Measurements from ENCODE around the gene GSTM5. TPM values are rescaled to one million over a fixed set of nuclear protein-coding genes. Genes with fewer than 3 reads are reported as not detected.

GSTM5 gene
- total and polyA plus RNA-seq, 2 of the 4 experiments (the other 2 are of a cell fraction) = 0.36 to 1.2 TPM

- ChIA-PET POLR2A (ENCODE audit: unreplicated experiment) (no interaction called here), CTCF (no interaction called here)
- in situ Hi-C loops (cut with MboI; ENCODE audit: low sequenced_read_pairs) (no loop called here), dilution Hi-C loops (cut with HindIII; ENCODE audit: low sequenced_read_pairs, unreplicated experiment) (no loop called here), intact Hi-C loops (cut with micrococcal nuclease) (no loop called here)
- Histone ChIP-seq H2BK5ac (ENCODE audit: low read depth, low read length, poor library complexity, severe bottlenecking) (no peak overlapping the region), H4K20me1 (ENCODE audit: insufficient read depth, low read length) (no peaks in the 10 kb centered on the region), H2BK15ac (ENCODE audit: low read depth, low read length) (no peak overlapping the region), H4K8ac (ENCODE audit: low read depth in 2 of 2, low read length in 2 of 2) (no peak overlapping the region), H3K9me3 (ENCODE audit: control insufficient read depth, insufficient read depth, low read length) (no peaks in the 10 kb centered on the region), H3K18ac (ENCODE audit: low read depth, low read length) (no peak overlapping the region), H3K9ac (ENCODE audit: low read depth, low read length) (no peak overlapping the region), H3K4ac (ENCODE audit: low read depth, low read length) (no peak overlapping the region), H2AK9ac (replicated peaks; ENCODE audit: low read depth, low read length, poor library complexity) (no peak overlapping the region), H3K56ac (ENCODE audit: extremely low read depth, insufficient read depth, low read length) (no peak overlapping the region), H2AK5ac (ENCODE audit: low read depth, low read length) (no peak overlapping the region), H3K4me3 (ENCODE audit: insufficient read depth, low read depth, low read length) (no peak overlapping the region), H3K36me3 (ENCODE audit: control insufficient read depth, insufficient read depth, low read length) (no peaks in the 10 kb centered on the region), H3K27me3 (ENCODE audit: control insufficient read depth, insufficient read depth, low read length) (no peaks in the 10 kb centered on the region), H3K4me1 (ENCODE audit: control insufficient read depth, insufficient read depth, low read length) (no peaks in the 10 kb centered on the region), H3K9me1 (ENCODE audit: insufficient read depth, low read length) (no peaks in the 10 kb centered on the region), H4K91ac (ENCODE audit: insufficient read depth, low read depth, low read length) (no peak overlapping the region), H4K5ac (ENCODE audit: low read depth, low read length) (no peak overlapping the region), H3K23ac (ENCODE audit: low read depth, low read length) (no peak overlapping the region), H3K4me2 (ENCODE audit: low read depth, low read length) (no peak overlapping the region), H2BK20ac (ENCODE audit: low read depth, low read length) (no peak overlapping the region), H2AFZ (replicated peaks; ENCODE audit: low read length, poor library complexity) (no peak overlapping the region), H2BK120ac (ENCODE audit: low read depth, low read length) (no peak overlapping the region), H3K79me1 (ENCODE audit: low read depth in 1 of 2, low read length in 2 of 2) (no peaks in the 10 kb centered on the region), H3K14ac (replicated peaks; ENCODE audit: low read depth, low read length) (no peak overlapping the region), H3K27ac (ENCODE audit: insufficient read depth, low read length) (no peak overlapping the region)
- ATAC-seq (ENCODE audit: low read depth) (no peak), DNase-seq (no peak)
- WGBS, 2 experiments (ENCODE audit: extremely low coverage in 2 of 2, insufficient read length in 1 of 2) = no CpG with 5 or more reads among the region's 6 CpGs
- BruUV-seq (replicated peaks) = no TSS peak
- TF ChIP-seq RFX5 (IDR thresholded peaks at IDR 0.05; ENCODE audit: low read depth, low read length) (no peak), CEBPB (IDR thresholded peaks at IDR 0.05; ENCODE audit: low read depth, low read length) (no peak), RAD21 (IDR thresholded peaks at IDR 0.05; ENCODE audit: low read length) (no peak), CHD1 (IDR thresholded peaks at IDR 0.05; ENCODE audit: low read depth, low read length) (no peak), FOS (IDR thresholded peaks at IDR 0.05; ENCODE audit: low read depth, low read length) (no peak), USF2 (IDR thresholded peaks at IDR 0.05; ENCODE audit: low read depth, low read length) (no peak), POLR2A (IDR thresholded peaks at IDR 0.05; ENCODE audit: low read depth, low read length) (no peak), ELK1 (IDR thresholded peaks at IDR 0.05; ENCODE audit: borderline replicate concordance, low read depth, low read length) (no peak), NFE2L2 (IDR thresholded peaks at IDR 0.05; ENCODE audit: low read depth, low read length) (no peak), MAZ (IDR thresholded peaks at IDR 0.05; ENCODE audit: borderline replicate concordance, low read depth, low read length) (no peak), BHLHE40 (IDR thresholded peaks at IDR 0.05; ENCODE audit: low read depth, low read length) (no peak), RCOR1 (IDR thresholded peaks at IDR 0.05; ENCODE audit: insufficient replicate concordance, low read length) (no peak), SMC3 (IDR thresholded peaks at IDR 0.05; ENCODE audit: low read depth, low read length) (no peak), CTCF (conservative IDR thresholded peaks at IDR 0.05; ENCODE audit: low read depth, low read length) (no peak), MAFK (IDR thresholded peaks at IDR 0.05; ENCODE audit: low read depth, low read length) (no peak), MXI1 (IDR thresholded peaks at IDR 0.05; ENCODE audit: borderline replicate concordance, low read depth, low read length) (no peak)
These were observed 22.1 kb upstream of the GSTM5 start for GRCh38 chr1:109689844-109690405.
